Natural killer cell (primary cell): ENCODE data around the gene SLC8A1. TPM values are rescaled to one million over a fixed set of nuclear protein-coding genes. Genes with fewer than 3 reads are reported as not detected.

Experiments
- ATAC-seq, 3 donors: fragments of 150-1000 bp in 2 of 3; fragments of 200-7000 bp in 1 of 3; cut with Tn5 transposase; 1 replicate in 1 of 3; 2 replicates in 2 of 3; pipeline ENCODE4 v1.10.0; 2021; ENCODE audit warnings: mild to moderate bottlenecking in 2 of 3, moderate library complexity in 2 of 3
- DNase-seq, 2 donors: peaks; one replicate each; pipeline versions ENCODE4 v3.0.0 to v3.0.0-alpha.2; 2013 to 2021; ENCODE audit warnings: mixed read lengths in 1 of 2
- H3K27ac ChIP-seq: one replicate; pipeline ENCODE4 v1.5.1; 2013; ENCODE audit warnings: mild to moderate bottlenecking, low read length
- H3K27me3 ChIP-seq: one replicate; pipeline ENCODE4 v1.6.1; 2013; ENCODE audit warnings: low read length; ENCODE audit not compliant: control insufficient read depth, insufficient read depth
- H3K36me3 ChIP-seq: one replicate; pipeline ENCODE4 v1.6.1; 2013; ENCODE audit warnings: low read length; ENCODE audit not compliant: control insufficient read depth, insufficient read depth
- H3K4me1 ChIP-seq: one replicate; pipeline ENCODE4 v1.6.1; 2013; ENCODE audit warnings: low read length; ENCODE audit not compliant: control insufficient read depth, insufficient read depth
- H3K4me3 ChIP-seq: one replicate; pipeline ENCODE4 v1.5.1; 2013; ENCODE audit warnings: low read length
- H3K9me3 ChIP-seq: one replicate; pipeline ENCODE4 v1.6.1; 2013; ENCODE audit warnings: low read length; ENCODE audit not compliant: control insufficient read depth, insufficient read depth
- H3K27ac Mint-ChIP-seq, 2 donors: one replicate each; pipeline ENCODE4 v1.8.0; 2022; ENCODE audit warnings: mild to moderate bottlenecking in 2 of 2, mixed read lengths in 2 of 2, moderate library complexity in 1 of 2
- H3K27me3 Mint-ChIP-seq, 2 donors: one replicate each; pipeline ENCODE4 v1.8.0; 2022; ENCODE audit warnings: low read depth in 2 of 2, mixed read lengths in 2 of 2
- H3K36me3 Mint-ChIP-seq: one replicate; pipeline ENCODE4 v1.8.0; 2022; ENCODE audit warnings: mixed read lengths
- H3K4me1 Mint-ChIP-seq, 2 donors: one replicate each; pipeline ENCODE4 v1.8.0; 2022; ENCODE audit warnings: mixed read lengths in 2 of 2
- H3K4me3 Mint-ChIP-seq: one replicate; pipeline ENCODE4 v1.8.0; 2022; ENCODE audit warnings: mild to moderate bottlenecking, moderate library complexity, mixed read lengths
- H3K9me3 Mint-ChIP-seq, 2 donors: one replicate each; pipeline ENCODE4 v1.8.0; 2022; ENCODE audit warnings: mixed read lengths in 2 of 2
- CTCF ChIP-seq: fragments of 200-600 bp; IDR thresholded peaks from one replicate; pipeline ENCODE4 v1.8.0; 2022; ENCODE audit warnings: antibody characterized with exemption
- WGBS: methylation state at CpG from one replicate; pipeline ENCODE4 v1.1.7; 2013; ENCODE audit warnings: missing lambda C conversion rate; ENCODE audit not compliant: insufficient coverage; 5-methylcytosine and 5-hydroxymethylcytosine counted together
- intact Hi-C: fragments of 100-400 bp; cut with micrococcal nuclease; formaldehyde crosslinking; loops from one replicate; pipeline ENCODE4 v1.14.2; 2022
- total RNA-seq, 4 donors: library from RNA; stranded (reverse); fragments of 120-200 nt in 1 of 4; gene quantifications; one replicate each; pipeline versions ENCODE4 v1.2.3 to v1.2.4, GENCODE V29; 2013 to 2022

The SLC8A1 gene
- total RNA-seq, 3 donors from 2014 or later (not counting 1 experiment from before 2014, with no cell fraction given): 1.4 to 4.7 (median 3.6) TPM

GRCh38 chr2:40397765-40398164, 54.1 kb downstream of the SLC8A1 start:
- Histone ChIP-seq H3K36me3 (no peaks in the 10 kb centered on the region), H3K4me3 (no peak overlapping the region), H3K27me3 (no peaks in the 10 kb centered on the region), H3K9me3 (no peaks in the 10 kb centered on the region), H3K4me1 (no peaks in the 10 kb centered on the region), H3K27ac (no peak overlapping the region)
- Mint-ChIP-seq H3K4me1 (no peaks in the 10 kb centered on the region), H3K27ac (no peak overlapping the region), H3K9me3 (peaks cover 0 to 8% of the 10 kb centered on the region in 2 donors), H3K27me3 (no peaks in the 10 kb centered on the region), H3K4me3 (no peak overlapping the region), H3K36me3 (no peaks in the 10 kb centered on the region)
- intact Hi-C loops: no loop called here
- TF ChIP-seq CTCF: no peak
- 88% methylated on average over 1 of the region's 1 CpG for WGBS
- ATAC-seq: no peak
- no peak for DNase-seq

DNA sequence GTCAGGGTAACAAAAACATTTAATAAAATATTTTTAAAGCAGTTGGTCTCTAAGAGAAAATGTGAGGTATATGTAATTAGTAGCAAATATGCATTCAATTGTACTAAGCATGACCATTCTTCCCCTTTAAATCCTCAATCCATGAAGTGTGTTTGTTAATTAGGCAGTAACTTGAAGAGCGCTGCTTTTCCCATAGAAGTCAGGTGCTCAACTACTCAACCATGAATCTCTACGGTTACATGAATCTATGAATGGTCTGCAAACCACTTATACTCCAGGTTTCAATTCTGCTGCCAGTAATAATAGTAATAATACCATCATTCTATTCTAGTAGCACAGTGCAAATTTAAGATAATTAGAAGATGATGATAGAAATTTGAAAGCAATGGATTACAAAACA, 55.8 kb downstream of the SLC8A1 start:
- intact Hi-C loops: no loop called here

GRCh38 chr2:40395169-40396073, 56.5 kb downstream of the SLC8A1 start:
- Histone ChIP-seq H3K4me1 (no peaks in the 10 kb centered on the region), H3K9me3 (no peaks in the 10 kb centered on the region), H3K36me3 (no peaks in the 10 kb centered on the region), H3K27ac (no peak overlapping the region), H3K4me3 (no peak overlapping the region), H3K27me3 (no peaks in the 10 kb centered on the region)
- Mint-ChIP-seq H3K27ac (no peak overlapping the region), H3K4me1 (no peaks in the 10 kb centered on the region), H3K27me3 (no peaks in the 10 kb centered on the region), H3K36me3 (no peaks in the 10 kb centered on the region), H3K9me3 (peaks cover 2 to 9% of the 10 kb centered on the region in 2 donors), H3K4me3 (no peak overlapping the region)
- no peak for DNase-seq
- WGBS: 81% methylated on average over 3 of the region's 4 CpGs
- ATAC-seq: no peak
- TF ChIP-seq CTCF: no peak
- intact Hi-C loops: no loop called here

More for the DNA sequence above, 55.8 kb downstream of the SLC8A1 start:
- Histone ChIP-seq H3K36me3 (no peaks in the 10 kb centered on the region), H3K27ac (no peak overlapping the region), H3K4me3 (no peak overlapping the region), H3K9me3 (no peaks in the 10 kb centered on the region), H3K4me1 (no peaks in the 10 kb centered on the region), H3K27me3 (no peaks in the 10 kb centered on the region)
- Mint-ChIP-seq H3K27ac (no peak overlapping the region), H3K4me3 (no peak overlapping the region), H3K4me1 (no peaks in the 10 kb centered on the region), H3K36me3 (no peaks in the 10 kb centered on the region), H3K9me3 (peaks cover 2 to 13% of the 10 kb centered on the region in 2 donors), H3K27me3 (no peaks in the 10 kb centered on the region)
- no peak for TF ChIP-seq CTCF
- no peak for ATAC-seq
- 80% methylated on average over 1 of the region's 2 CpGs for WGBS
- no peak for DNase-seq
